Transverse colon (tissue), 4 donors: ENCODE data around the gene CHN1. TPM values are rescaled to one million over a fixed set of nuclear protein-coding genes. Genes with fewer than 3 reads are reported as not detected.
A peak's percentile ranks its signal among the peaks of the same experiment; 100 is the strongest.

Experiments used
- DNase-seq: peaks from one replicate; pipeline ENCODE4 v3.0.0-alpha.2; 2019
- H3K27ac ChIP-seq, 4 donors: fragments of 200-600 bp; sonication (generic); 2 replicates each; pipeline ENCODE4 v1.5.1; 2016 to 2018; ENCODE audit warnings: inconsistent platforms in 4 of 4
- H3K27me3 ChIP-seq: fragments of 200-600 bp; sonication (generic); 2 replicates; pipeline ENCODE4 v1.5.1; 2017; ENCODE audit warnings: inconsistent platforms
- H3K36me3 ChIP-seq, 4 donors: fragments of 200-600 bp; sonication (generic); 2 replicates each; pipeline ENCODE4 v1.5.1; 2017 to 2019; ENCODE audit warnings: inconsistent platforms in 4 of 4
- H3K4me1 ChIP-seq, 4 donors: fragments of 200-600 bp; sonication (generic); 2 replicates each; pipeline ENCODE4 v1.5.1; 2017 to 2020; ENCODE audit warnings: inconsistent platforms in 4 of 4
- H3K4me3 ChIP-seq, 4 donors: fragments of 200-600 bp; sonication (generic); 1 replicate in 1 of 4; 2 replicates in 3 of 4; pipeline versions ENCODE4 v1.5.1 to v1.6.1; 2017 to 2019; ENCODE audit warnings: inconsistent platforms in 4 of 4
- H3K9me3 ChIP-seq, 2 donors: fragments of 200-600 bp; sonication (generic); 2 replicates each; pipeline ENCODE4 v1.5.1; 2017 to 2019; ENCODE audit warnings: inconsistent platforms in 2 of 2
- EP300 ChIP-seq: sonication (generic); formaldehyde crosslinking; IDR thresholded peaks from one replicate; pipeline ENCODE4 v1.6.1; 2017; ENCODE audit warnings: antibody characterized with exemption, low read depth
- POLR2A ChIP-seq: fragments of 450-650 bp; IDR thresholded peaks from one replicate; pipeline ENCODE4 v1.6.1; 2016; ENCODE audit warnings: antibody characterized with exemption, mild to moderate bottlenecking, moderate library complexity
- POLR2AphosphoS5 ChIP-seq, 3 donors: sonication (generic); formaldehyde crosslinking; IDR thresholded peaks; one replicate each; pipeline ENCODE4 v1.6.1; 2016; ENCODE audit warnings: antibody characterized with exemption in 3 of 3
- WGBS, 2 donors: methylation state at CpG; one replicate each; pipeline ENCODE4 v1.1.5; 2018; ENCODE audit warnings: low coverage in 1 of 2; 5-methylcytosine and 5-hydroxymethylcytosine counted together
- in situ Hi-C, 4 donors: fragments of 200-750 bp; cut with MboI; loops; one replicate each; pipeline versions ENCODE4 v1.15.0 to v1.15.1; 2017; ENCODE audit warnings: low sequenced_read_pairs in 3 of 4, low pct_ligation_motif_present in 1 of 4, low pct_unique_long_range_greater_than_20kb in 1 of 4
- intact Hi-C: fragments of 100-400 bp; cut with DNase I; formaldehyde crosslinking; loops from one replicate; pipeline ENCODE4 v1.15.1; 2023; ENCODE audit warnings: low total_unique reads
- total RNA-seq, 4 donors: library from RNA; depleted of rRNA; stranded (reverse); fragments of >200 nt; gene quantifications; one replicate each; pipeline ENCODE4 v1.1.0, GENCODE V29; 2016
- TF ChIP-seq, protein P1 (sequence below), 5 experiments: fragments of 200-600 bp in 3 of 5; fragments of 450-650 bp in 2 of 5; sonication (generic) in 3 of 5; IDR thresholded peaks; 1 replicate in 2 of 5; 2 replicates in 3 of 5; pipeline ENCODE4 v1.5.1; 2016 to 2017; ENCODE audit warnings: antibody characterized with exemption in 5 of 5, inconsistent platforms in 3 of 5, mild to moderate bottlenecking in 2 of 5, moderate library complexity in 1 of 5

Gene CHN1
- total RNA-seq, 4 donors from 2014 or later = 1.6 to 3.2 (median 3.0) TPM; not detected in 1

DNA sequence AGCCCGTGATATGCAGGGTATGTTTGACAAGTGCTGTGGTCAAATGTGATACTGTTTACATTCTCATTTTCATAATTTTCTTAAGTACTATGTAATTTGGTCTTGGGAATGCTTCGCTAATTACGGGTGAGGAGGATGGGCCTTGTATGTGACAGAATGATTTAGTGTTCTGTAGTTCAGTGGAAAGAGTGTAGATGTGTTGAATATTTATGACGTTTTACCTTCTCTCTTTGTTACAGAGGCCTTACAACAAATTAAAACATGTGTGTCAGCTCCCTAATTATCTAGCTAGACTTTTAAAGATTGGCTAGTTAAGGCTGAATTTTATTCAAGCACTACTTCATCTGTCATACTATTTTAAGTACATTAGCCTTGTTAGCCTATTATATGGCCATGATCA is 230.3 kb downstream of the CHN1 start:
- TF ChIP-seq POLR2A (no peak), EP300 (no peak)
- intact Hi-C loops = loop anchor here (5.0 kb wide), 1 partner anchor 212 kb away; no protein-coding TSS in a partner anchor
- no peaks in the 10 kb centered on the region for H3K9me3 ChIP-seq

DNA sequence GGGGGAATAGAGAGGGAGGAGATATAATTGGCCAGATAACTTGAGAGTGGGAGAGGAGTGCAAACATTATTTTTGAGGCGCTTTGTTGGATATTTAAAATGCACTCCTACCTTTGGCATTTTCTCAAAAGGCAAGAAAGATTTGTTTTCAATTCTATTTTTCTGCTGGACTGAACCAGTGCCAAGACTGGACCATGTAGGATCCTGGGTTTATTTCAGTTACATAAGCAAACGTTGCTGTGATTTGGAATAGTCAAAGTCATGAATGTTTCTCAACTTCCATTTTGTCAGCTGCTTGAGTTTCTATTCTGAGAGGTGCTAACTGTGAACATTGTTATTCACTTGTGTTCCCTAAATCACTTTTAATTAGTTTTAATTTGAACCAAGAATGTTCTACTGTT is 232.0 kb downstream of the CHN1 start:
- WGBS, 2 donors = 48 to 70% methylated on average over 2 of the region's 2 CpGs
- Histone ChIP-seq H3K27me3 (no peaks in the 10 kb centered on the region), H3K4me3 (no peak overlapping the region), H3K36me3 (no peaks in the 10 kb centered on the region), H3K4me1 (peaks cover 0 to 7% (median 2%) of the 10 kb centered on the region in 4 donors), H3K27ac (no peak overlapping the region), H3K9me3 (no peaks in the 10 kb centered on the region)
- no peak for DNase-seq
- intact Hi-C loops (loop anchor here (5.0 kb wide), 1 partner anchor 214 kb away; no protein-coding TSS in a partner anchor), in situ Hi-C loops (loop anchor here (10.0 kb wide), 2 partner anchors 212 to 222 kb away; no protein-coding TSS in a partner anchor)
- TF ChIP-seq POLR2A (no peak), POLR2AphosphoS5 (IDR thresholded peaks at IDR 0.05) (no peak), EP300 (no peak)
- TF ChIP-seq, protein P1, sequence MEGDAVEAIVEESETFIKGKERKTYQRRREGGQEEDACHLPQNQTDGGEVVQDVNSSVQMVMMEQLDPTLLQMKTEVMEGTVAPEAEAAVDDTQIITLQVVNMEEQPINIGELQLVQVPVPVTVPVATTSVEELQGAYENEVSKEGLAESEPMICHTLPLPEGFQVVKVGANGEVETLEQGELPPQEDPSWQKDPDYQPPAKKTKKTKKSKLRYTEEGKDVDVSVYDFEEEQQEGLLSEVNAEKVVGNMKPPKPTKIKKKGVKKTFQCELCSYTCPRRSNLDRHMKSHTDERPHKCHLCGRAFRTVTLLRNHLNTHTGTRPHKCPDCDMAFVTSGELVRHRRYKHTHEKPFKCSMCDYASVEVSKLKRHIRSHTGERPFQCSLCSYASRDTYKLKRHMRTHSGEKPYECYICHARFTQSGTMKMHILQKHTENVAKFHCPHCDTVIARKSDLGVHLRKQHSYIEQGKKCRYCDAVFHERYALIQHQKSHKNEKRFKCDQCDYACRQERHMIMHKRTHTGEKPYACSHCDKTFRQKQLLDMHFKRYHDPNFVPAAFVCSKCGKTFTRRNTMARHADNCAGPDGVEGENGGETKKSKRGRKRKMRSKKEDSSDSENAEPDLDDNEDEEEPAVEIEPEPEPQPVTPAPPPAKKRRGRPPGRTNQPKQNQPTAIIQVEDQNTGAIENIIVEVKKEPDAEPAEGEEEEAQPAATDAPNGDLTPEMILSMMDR (IDR thresholded peaks at IDR 0.05) = no peak

More for the DNA sequence above, 230.3 kb downstream of the CHN1 start:
- Histone ChIP-seq H3K4me1 (peaks cover 0 to 9% (median 2%) of the 10 kb centered on the region in 4 donors), H3K27ac (no peak overlapping the region), H3K4me3 (no peak overlapping the region), H3K36me3 (no peaks in the 10 kb centered on the region), H3K27me3 (no peaks in the 10 kb centered on the region)
- 87 to 90% methylated on average over 4 of the region's 4 CpGs for WGBS, 2 donors
- no peak for DNase-seq
- in situ Hi-C loops = loop anchor here (10.0 kb wide), 2 partner anchors 210 to 220 kb away; no protein-coding TSS in a partner anchor

DNA sequence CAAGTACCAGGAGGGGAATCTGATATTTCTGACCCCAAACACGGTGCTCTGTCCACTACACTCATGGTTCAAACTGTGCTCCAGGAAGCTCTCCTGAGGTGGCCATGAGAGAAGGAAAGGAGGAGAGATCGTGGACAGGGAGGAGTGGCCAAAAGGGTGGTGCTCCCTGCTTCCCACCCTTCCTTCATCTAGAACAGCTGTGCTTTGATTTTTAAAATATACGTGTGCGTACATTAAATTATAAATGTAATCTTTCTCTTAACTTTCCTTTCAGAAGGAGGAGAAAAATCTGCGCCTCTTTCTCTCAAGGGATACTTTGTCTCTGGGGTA is 232.7 kb downstream of the CHN1 start:
- WGBS, 2 donors = 76 to 79% methylated on average over 4 to 5 of the region's 5 CpGs
- Histone ChIP-seq H3K4me3 (no peak overlapping the region), H3K27me3 (no peaks in the 10 kb centered on the region), H3K27ac (no peak overlapping the region), H3K4me1 (peaks cover 0 to 6% (median 2%) of the 10 kb centered on the region in 4 donors), H3K9me3 (no peaks in the 10 kb centered on the region), H3K36me3 (no peaks in the 10 kb centered on the region)
- TF ChIP-seq POLR2A (no peak), EP300 (no peak)
- intact Hi-C loops (loop anchor here (5.0 kb wide), 1 partner anchor 215 kb away; no protein-coding TSS in a partner anchor), in situ Hi-C loops (loop anchor here (10.0 kb wide), 2 partner anchors 212 to 222 kb away; no protein-coding TSS in a partner anchor)
- DNase-seq = no peak

DNA sequence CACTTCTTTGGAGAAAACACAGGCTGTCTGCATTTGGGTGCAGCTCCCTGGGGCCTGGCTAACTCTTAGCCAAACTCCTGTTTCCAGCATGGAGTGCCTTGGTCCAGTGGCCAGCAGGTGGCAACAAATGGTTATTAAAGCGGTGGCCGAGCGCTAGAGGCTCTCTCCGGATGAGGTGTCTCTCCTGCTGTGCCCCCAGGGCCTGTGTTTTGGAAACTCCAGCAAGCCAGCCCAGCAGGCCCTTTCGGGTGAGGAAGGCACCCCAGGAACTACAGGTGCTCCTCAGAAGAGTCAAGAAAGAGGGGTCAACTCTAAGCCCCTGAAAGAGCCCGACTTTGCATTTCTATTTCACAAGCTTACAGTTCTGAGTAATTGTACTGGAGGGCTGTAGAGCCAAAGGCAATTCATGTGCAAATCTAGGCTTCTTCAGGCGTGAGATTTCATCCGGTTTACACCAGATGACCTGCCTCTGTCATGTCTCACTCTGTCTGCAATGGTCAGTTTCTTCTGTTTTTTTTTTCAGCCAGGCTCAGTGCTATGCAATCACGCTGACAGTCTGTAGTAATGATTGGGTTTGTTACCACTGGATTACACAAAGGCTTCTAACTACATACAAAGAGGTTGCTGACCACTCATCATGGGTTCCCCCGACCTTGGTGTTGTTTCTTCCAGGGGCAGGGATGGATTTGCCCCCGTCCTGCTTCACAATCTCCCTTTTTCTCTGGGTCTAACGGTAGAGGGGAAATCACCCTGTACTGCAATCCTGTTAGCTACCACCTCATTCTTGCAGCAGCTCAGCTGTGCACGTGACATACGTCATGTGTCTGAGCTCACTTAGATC is 233.3 kb downstream of the CHN1 start:
- in situ Hi-C loops (loop anchor here (10.0 kb wide), 2 partner anchors 213 to 223 kb away; no protein-coding TSS in a partner anchor), intact Hi-C loops (loop anchor here (5.0 kb wide), 1 partner anchor 215 kb away; no protein-coding TSS in a partner anchor)
- Histone ChIP-seq H3K27ac (peak overlapping the region in 1 of 4 donors; percentile 16), H3K36me3 (no peaks in the 10 kb centered on the region), H3K9me3 (no peaks in the 10 kb centered on the region), H3K4me1 (peaks cover 0 to 6% (median 2%) of the 10 kb centered on the region in 4 donors), H3K4me3 (no peak overlapping the region), H3K27me3 (no peaks in the 10 kb centered on the region)
- WGBS, 2 donors = 51 to 61% methylated on average over 5 to 14 of the region's 14 CpGs
- DNase-seq = peak; percentile 71
- TF ChIP-seq, protein P1 (IDR thresholded peaks at IDR 0.05) = peak; percentile 64 to 76 (median 66)
- no peak for TF ChIP-seq POLR2AphosphoS5 (IDR thresholded peaks at IDR 0.05)

DNA sequence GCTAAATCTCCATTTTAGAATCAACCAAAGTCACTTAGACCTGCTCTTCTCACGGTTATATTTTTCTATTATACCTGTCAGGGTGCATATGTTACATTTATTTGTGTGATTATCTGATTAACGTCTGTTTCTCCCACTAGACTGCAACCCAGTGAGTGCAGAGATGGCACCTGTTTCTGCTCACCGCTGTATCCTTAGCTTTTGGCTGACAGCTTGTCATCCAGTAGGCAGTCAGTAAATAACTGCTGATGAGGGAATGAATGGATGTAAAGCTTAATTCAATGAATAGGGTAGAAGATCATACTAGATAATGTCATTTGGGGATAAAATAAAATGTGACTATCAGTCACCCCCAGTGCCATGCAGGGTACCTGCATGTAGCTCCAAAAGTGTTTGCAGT is 234.0 kb downstream of the CHN1 start:
- in situ Hi-C loops = loop anchor here (10.0 kb wide), 2 partner anchors 214 to 224 kb away; no protein-coding TSS in a partner anchor
- no peak for DNase-seq
- WGBS, 2 donors = 54 to 72% methylated on average over 2 to 3 of the region's 3 CpGs
- no peaks in the 10 kb centered on the region for H3K36me3 ChIP-seq
- H3K4me1 ChIP-seq = peaks cover 0 to 6% (median 2%) of the 10 kb centered on the region in 4 donors
- no peak overlapping the region for H3K27ac ChIP-seq
- TF ChIP-seq POLR2AphosphoS5 (IDR thresholded peaks at IDR 0.05) = no peak
- TF ChIP-seq POLR2A = no peak
- TF ChIP-seq, protein P1 (IDR thresholded peaks at IDR 0.05) = no peak
- TF ChIP-seq EP300 = no peak
- H3K9me3 ChIP-seq = no peaks in the 10 kb centered on the region
- no peaks in the 10 kb centered on the region for H3K27me3 ChIP-seq
- intact Hi-C loops = loop anchor here (5.0 kb wide), 1 partner anchor 216 kb away; no protein-coding TSS in a partner anchor
- no peak overlapping the region for H3K4me3 ChIP-seq
